PC-9 (cell line): ENCODE results near the gene RAET1E.

Source experiments
- CTCF ChIP-seq: fragments of 200-600 bp; sonication (generic); conservative IDR thresholded peaks from 2 replicates; pipeline ENCODE4 v1.6.1; 2017; ENCODE audit warnings: mixed run types, antibody characterized with exemption, mild to moderate bottlenecking, moderate library complexity
- EZH2 ChIP-seq: fragments of 200-600 bp; sonication (generic); IDR thresholded peaks from 2 replicates; pipeline ENCODE4 v1.8.0; 2017; ENCODE audit warnings: antibody characterized with exemption, low read depth

DNA sequence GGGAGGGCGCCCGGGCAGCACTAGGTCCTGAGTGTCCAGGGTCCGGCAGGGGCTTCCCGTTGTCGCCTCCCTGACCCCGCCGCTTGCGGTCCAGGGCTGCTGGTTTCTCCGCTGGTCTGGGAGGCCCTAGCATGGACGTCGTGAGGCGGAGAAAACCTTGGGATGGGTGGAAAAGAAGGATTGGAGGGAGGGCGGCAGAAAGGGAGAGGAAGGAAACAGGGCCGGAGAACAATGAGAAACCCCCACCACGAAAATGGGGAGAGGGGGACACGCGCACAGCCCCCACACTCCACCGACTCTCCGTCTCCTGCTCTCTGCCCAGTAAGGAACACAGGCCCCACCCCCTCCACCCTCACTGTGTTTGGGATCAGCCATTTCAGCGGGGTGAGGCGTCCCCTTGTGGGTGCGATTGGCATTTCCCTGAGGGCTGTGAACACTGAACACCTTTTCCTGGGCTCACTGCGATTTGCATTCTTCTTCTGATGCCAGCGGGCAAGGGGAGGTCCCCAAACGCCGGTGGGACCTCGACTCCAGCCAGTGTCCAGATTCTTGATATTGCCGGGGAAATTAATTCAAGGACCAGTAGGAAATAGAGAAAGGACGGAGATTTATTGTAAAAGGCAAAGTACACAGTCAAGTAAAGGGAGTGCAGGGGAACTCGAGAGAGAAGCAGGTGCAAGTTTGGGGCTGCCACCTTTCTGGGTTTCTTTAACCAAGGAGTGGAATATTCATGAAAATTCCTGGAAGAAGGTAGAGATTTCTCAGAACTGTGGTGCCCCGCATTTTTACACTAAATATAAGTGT, 28.3 kb upstream of the RAET1E start:
- TF ChIP-seq CTCF (peak; percentile 92), EZH2 (no peak)
